ENCODE data around the gene COL23A1.
A peak's percentile ranks its signal among the peaks of the same experiment; 100 is the strongest.

Gene COL23A1

DNA sequence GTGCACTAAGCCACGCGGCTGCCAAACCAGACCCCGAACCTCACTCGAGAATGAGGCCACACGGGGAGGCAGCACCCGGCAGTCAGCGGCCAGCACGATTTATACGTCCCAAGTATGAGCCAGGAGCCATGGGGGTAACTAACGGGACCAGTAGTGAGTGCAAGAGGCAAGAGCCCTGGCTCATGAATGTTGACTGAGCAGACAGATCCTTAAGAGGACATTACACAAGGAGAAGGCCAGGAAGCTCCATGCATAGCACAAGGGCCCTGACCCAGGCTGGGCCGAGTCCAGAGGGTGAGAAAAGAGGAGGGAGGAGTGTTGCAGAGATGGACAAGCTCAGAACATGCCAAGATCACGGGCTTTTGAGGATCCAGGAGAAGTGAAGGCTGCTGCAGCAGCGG, 299.0 kb downstream of the COL23A1 start:
- DNase-seq = no peak

DNA sequence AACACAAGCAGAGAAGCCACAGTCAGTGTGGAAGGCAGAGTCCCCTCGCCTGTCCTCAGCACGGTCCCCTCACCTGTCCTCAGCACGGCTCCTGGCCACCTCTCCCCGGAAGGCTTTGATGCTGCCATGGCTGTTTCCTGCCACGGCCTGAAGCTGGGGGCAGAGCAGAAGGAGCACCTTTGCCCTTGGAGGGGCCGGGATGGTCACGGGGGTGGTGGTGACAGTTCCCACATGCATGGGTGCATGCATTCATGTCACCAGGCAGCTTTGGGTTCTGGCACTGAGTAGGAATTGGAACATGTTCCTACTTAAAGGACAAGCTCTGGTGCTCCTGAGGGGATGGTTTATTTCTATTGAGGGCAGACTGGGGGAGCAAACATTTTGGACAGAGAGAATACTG, 299.8 kb downstream of the COL23A1 start:
- DNase-seq = no peak

DNA sequence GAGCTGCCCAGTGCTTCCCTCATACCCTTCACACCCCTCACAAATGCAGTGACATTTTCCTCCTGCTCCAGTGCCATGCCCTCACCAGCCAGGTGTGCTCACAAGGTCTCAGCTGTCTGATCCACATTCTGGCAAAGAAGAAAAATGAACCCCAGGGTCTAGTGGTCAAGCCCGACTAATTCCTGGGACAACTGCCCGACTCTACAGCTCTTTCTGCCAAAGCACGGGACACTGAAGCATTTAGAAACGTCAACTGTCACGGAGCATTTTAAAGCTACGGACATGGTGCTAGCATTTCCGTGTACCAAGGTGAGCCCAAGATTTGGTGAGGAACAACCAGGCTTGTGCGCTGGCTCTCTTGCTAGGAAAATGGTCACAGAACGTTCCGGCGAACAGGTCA, 300.8 kb downstream of the COL23A1 start:
- DNase-seq = no peak

DNA sequence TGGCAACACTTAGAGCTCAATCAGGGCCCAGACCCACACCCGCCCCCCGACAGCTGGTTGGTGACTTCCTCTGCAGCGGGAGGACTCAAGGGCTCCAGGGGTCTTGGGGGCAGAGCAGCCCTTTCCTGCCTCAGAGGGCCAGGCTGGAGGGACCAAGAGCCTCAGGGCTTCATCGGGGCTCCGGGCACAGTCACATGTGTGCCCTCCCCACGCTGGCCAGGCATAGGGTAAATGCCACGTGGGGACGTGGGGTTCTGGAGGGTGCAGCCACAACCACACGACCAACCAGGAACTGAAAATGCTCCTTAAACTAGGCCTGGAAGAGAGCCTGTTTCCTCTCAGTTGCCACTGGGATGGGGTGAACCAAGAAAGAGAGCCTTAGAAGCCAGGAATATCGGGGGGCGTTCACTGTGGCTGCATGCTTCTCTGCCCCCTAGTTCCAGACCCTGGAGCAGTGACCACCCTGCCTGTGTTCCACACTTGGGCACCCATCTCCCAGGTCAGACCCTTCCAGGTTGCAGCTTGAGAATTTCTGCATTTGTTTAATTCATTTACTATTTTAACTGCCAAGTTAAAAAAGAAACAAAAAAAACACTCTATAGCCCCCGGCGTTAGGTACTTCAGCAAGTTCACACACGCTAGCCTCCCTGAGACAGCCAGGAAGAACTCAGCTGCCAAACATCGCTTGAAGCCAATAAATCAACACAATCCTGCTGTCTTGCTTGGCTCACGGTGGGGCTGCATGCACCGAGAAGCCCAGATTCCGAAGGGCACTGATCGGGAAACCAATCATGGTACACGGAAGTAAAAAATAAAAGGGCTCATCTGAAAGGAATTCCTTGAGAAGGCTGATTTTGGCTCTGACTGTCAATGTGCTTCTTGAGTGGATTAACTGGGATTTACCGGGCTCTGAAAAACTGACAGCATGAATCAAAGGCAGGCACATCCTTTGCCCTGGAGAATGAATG, 301.5 kb downstream of the COL23A1 start:
- DNase-seq = no peak

DNA sequence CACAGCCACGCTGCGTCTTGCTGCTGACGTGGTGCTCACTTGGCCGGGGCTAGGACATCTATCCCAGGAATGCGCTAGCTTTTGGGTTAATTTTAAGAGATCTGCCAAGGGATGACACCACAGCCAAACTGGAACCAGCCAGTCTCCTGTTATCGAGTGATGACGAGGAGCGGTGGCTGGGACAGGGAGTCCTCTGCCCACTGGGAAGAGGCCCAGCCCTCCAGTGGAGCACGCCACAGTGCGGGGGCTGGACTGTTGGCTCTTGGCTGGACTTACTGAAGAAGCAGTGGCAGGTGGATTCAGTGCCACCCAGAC, 302.4 kb downstream of the COL23A1 start:
- DNase-seq = no peak

DNA sequence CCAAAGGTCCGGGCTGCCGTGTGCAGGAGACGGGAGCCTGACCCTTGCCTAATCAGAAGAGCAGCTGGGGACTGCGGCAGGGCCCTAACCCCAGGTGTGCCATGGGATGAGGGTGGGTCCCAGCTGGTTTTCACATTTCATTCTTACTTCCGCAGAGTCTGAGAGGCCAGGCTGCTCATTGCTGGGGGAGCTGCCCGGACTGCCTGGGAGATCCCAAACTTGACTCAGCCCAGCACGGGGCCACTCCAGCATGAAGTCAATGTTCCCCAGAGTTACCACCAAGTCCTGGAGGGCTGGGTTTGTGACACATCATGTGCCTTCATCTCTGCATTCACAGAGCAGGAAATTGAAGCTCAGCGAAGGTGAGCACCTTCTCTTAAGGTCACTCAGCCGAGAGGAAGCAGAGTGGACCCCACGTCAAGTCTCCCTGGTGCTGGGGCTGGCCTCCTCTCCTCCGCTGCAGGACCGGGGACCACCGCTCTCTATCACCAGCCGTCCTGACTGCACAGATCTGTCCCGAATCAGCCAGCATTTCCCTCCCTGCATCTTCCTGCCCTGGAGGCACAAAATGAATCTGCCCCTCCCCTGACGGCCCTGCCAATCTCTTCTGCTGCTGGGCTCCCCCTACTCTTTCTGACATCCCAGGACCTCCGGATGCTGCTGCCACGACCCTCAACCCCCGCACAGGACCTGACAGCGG, 303.0 kb downstream of the COL23A1 start:
- no peak for DNase-seq

DNA sequence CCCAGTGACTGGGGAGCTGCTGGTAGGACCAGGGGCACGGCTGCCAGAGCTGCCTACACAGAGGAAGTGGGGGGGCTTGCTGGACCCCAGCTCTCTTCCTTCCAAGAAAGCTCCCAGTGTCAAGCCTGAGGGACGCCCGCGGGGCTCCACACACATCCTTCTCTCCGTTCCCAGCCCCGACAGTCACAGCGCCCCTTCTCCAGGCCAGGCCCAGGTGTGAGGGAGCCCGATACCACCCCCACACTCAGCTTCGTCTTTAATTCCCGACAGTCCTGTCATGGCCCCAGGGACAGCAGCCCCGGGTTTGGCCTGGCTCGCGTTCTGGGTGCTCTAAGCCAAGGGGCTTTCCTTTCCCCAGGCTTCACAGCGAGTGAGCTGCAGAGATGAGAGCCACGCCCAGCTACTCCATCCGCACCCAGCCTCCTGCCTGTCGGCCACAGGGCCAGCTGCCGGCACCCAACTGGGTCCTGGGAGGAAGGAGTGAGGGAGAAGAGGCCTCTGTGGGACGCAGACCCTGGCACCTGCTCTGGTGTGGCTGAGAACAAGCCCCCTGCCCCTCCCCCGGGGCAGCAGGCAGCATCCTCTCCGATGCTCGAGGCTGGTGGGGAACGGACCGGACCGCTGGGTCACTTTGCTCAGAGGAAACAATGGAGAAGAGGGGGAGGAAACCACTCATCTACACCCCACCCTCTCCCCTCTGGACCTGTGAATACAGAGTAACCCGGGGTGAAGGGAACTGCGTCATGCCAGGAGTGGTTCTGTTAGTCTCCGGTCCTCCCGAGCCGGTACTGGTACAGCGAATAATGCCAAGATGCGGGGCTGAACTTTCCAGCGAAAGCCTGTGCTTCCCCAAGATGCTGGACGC, 303.7 kb downstream of the COL23A1 start:
- no peak for DNase-seq

DNA sequence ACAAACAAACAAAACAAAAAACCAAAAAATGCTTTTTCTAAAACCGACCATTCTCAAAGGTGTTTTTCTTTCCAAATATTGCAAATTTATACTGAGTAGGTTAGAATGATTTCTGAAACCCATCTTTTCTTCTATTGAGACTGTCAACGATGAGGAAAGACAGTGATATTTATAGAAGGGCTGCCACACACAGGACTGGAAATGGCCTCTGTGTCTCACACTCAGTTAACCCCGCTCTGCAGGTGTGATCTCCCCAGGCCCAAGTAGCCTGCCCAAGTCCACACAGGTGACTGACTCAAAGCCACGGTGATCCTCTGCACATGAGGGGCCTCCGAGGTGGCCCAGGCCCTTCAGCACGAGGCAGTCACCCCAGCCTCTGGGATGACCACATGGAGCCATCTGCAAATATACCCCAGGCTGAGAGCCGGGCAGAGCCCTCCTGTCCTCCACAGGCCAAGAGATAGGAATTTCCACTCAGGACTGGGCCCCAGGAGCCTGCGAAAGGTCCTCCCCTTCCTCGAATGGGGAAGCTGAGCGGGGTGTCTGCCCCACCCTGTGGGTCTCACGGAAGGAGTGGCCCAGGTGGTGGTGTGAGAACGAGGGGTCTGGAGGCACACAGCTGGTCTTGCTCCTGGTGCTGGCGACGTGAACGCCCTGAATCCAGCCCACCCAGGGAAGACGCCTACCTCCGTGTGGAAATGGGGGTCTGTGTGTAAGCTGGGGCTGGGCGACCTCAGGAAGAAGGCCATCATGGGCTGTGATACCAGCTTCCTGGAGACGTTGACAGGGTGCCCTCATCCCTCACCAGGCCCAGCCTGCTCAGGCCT, 304.6 kb downstream of the COL23A1 start:
- no peak for DNase-seq

DNA sequence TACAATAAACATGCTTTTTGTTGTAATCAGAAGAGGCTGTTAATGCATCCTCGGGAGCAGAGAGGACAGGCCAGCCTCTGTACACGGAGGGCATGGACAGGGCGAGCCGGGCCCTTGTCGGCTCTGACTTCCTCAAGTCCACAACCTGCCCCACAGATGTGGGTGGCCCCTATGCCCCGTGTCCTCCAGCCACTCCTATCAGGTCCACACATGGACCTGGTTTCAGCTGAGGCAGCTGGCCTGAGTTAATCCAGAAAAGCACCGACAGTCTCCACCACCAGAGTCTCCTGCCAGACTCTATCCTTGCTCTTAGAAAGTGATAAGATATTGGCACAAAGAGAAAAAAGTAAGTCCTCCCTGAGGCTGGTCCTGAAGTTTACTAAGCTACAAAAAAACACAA, 305.2 kb downstream of the COL23A1 start:
- no peak for DNase-seq

DNA sequence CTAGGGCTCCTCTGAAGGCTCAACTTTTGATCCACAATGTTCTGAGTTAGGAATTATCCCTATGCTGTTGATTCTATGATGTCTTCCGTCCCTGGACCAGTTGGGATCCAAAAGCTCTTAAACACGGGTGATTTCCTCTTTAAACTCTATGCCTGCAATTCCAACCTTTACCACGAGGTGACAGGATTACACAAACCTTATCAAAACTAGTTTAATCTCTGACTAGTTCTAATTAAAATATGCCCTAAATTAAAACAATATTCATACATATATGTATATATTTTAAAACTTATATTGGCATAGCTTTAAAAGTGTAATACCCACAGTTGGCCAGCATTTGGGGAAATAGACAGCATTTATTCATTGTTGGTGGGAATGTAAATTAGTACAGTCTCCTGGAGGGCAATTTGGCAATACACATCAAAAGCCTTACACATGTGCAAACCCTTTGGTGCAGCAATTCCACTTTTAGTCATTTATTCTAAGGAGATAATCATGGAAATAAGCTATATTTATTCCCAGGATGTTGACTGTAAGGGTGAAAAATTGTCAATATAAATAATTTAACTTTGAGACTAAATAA, 306.0 kb downstream of the COL23A1 start:
- DNase-seq = peak; percentile 71

DNA sequence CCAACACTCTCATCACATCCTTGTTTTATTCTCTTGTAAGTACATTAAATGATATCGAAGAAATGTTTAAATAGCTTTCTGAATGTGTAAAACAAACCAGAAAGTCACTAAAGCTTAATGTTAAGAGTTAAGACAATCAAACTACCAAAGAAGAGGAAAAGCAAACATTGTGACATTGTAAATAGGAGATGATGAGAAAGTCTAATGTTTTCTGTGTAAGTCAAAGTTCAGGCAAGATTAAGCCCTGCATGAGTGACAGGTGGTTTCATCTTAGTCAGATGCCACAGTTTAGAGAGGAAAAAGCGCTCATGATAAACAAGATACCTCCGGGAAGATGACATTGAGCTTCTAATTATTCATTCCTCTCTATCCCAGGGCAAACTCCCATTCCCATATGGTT, 306.7 kb downstream of the COL23A1 start:
- no peak for DNase-seq

DNA sequence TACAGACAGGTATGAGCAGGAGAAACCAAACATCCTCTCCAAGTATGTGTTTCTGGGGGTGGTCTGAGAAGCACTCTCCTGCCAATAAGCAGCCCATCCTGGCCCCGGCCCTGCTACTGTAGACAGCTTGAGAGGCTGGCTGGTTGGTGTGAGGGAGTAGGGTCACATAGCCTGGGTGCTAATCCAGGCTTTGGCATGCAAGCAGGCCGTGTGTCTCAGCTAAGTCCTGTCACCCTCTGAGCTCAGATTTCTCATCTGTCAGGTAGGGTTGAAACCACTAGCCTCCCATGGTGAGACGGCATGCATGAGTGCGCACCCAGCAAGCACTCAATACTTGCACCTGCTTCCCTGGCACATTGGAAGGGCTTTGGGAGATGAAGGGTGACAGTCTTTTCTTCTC, 307.8 kb downstream of the COL23A1 start:
- no peak for DNase-seq

DNA sequence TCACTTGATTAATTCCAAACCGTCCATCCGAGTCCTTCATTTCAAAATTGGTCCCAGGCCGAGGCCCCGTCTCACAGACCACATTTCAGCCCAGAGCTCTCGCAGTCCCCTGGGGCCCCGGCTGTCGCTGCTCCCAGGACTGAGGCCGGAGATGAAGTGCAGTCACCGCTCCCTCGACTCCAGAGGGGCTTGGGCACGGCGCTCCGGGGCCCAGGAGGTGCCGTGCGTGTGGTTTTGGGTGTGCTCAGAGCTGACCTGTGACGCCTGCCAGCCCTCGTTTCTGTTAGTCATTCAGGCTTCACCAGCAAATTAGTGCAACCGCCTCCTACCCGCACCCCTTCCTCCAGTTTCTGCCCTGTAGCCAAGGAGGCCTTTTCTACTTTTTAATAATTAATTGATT, 308.9 kb downstream of the COL23A1 start:
- DNase-seq = no peak

DNA sequence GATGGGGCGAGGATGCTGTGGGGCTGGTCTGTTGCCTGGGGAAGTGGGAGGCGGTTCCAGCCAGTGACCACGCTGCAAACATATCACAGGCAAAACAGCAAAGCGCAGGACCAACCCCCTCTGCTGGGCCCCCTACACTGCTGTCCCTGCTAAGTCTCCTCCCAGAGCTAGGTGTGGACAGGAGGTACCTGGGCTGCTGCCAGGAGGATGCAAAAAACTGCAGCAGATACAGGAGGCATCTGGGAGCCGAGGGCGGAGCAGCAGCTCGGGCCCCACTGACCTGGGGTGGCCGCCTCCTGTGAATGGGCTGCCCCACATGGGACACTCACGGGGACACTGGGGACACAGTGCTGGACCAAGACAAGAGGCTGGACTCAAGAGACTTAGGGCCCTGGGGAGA, 309.6 kb downstream of the COL23A1 start:
- DNase-seq = no peak

DNA sequence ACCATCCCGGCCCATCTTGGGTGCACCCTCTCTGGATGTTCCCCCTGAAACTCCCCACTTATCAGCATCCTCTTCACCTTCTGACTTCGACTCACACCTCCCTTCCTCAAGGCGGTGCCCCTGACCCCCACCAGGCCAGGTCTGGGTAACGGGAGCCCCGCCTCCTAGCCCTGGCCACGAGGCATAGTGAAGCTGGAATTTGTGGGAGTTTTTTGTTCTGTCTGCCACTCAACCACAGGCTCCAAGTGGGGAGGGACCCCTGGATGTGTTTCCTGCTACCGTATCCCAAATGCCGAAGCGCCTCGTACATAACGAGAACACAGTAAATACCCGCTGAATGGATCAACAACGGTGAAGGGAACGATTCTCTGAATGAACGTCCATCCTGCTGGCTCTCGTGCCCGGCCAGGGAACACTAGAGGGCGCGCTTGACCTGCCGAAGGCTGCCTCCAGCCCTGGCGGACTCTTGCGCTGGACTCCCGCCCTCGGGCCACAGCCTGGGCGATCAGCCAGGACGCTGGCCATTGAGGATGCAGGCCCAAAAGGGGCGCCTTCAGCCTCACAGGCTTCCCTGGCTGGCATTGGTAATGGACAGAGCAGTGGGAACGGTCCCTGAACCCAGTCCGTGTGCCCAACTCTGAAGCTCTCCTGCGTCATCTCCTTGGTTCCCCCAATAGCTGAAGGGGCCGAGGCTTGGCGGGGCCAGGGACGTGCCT, 310.3 kb downstream of the COL23A1 start:
- peak; percentile 89 for DNase-seq

DNA sequence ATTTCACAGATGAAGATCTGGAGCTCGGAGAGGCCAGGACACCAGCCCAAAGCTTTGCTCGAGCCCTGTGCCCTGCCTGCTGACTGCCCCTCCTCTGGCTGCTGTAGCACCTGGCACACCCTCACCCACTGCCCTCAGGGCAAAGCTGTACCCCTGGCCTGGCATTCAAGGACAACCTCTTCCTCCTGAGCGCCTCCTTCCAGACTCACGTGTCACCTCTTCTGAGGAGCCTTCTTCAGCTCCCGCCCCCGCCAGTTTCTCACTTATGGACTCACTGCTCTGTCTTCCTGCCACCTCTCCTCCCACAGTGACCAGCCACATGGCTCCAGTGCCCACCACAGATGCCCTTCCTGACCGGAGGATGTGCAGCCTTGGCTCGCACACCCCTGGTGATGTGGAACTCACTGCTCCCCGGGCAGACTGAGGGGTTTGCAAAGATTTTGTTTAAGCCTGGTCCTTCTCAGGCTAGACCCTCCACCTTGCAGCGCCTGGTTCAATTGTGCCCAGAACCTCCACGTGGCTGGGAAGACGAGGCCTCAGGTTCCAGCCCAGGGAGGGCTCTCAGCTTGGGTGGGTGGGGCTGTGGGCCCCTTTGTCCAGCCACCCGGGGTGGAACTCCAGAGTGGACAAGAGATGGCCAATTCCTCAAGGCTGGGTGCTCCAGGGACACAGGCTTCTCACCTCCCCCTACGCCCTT, 311.0 kb downstream of the COL23A1 start:
- DNase-seq = no peak

DNA sequence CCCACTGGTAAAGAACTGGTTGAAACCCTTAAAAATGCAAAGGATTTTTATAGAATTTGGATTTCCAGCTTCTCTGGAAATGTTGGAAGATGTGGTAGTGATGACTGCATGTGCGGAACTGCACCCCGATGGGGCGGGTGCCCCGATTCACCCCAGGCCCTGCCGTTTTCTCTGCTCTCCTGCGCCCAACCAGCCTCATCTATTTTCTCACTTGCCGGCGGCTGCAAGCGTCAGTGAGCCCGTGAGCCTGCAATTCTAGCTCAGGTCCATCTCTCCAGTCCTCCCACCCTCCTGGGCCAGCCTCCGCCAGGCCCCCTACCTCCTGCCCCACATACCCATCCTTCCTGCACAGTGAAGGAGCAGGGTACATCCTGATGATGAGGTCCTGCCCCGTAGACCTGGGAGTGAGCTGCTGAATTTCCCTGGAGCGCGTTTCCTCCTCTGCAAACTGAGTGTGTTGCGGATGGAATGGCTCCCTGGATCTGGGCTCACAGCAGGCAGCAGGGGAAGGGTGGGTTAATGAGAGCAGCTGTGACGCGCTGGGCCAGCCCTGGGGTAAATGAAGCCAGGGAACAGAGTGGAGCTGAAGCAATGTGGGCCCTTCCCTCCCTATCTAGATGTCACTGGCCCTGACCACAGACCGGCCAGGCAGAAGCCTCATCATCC, 311.7 kb downstream of the COL23A1 start:
- no peak for DNase-seq

DNA sequence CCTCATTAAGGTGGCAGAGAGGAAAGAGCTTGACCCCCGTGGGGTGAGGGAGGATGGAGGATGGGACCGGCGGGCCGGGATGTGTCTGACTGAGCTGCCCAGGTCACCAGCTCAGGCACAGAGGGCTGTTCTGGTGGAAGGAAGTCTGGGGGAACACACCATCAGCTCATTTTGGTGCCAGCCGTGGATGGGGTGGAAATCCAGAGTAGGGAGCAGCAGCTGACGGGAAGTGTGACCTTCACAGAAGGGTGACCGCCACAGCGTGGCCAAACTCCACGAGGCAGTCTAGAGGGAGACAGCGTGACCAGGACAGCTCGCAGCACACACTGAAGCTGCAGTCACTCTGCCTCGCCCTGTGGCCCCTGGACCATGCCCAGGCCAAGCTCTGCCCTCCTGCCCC, 312.3 kb downstream of the COL23A1 start:
- DNase-seq = no peak

DNA sequence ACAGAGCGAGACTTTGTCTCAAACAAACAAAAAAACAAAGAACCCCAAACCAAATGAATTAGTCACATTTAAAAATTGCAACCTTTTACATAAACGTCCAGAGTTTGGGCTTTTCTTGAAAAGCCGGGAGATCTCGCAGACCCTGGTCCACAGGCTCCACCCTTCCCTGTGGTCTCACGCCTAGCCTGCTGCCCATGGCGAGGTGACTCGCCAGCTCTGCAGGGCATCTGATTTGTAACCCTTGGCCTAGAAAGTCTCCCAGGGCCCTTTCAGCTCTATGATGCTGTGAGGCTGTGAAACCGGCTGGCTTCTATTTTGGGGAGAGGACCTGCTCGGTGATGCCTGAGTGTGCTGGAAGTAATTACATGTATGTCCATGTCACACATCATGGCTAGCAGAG, 312.8 kb downstream of the COL23A1 start:
- no peak for DNase-seq

All from OCI-M1 (cell line).